Vagina (tissue), 2 donors: ENCODE measurements around the gene BRD7. TPM values are rescaled to one million over a fixed set of nuclear protein-coding genes. Genes with fewer than 3 reads are reported as not detected.

Experiments
- DNase-seq, 2 donors: peaks; one replicate each; pipeline ENCODE4 v3.0.0-alpha.2; 2017; ENCODE audit errors: extremely low spot score in 2 of 2
- H3K27ac ChIP-seq: fragments of 200-600 bp; sonication (generic); one replicate; pipeline ENCODE4 v1.5.1; 2019
- H3K27me3 ChIP-seq: fragments of 200-600 bp; sonication (generic); one replicate; pipeline ENCODE4 v1.5.1; 2019
- H3K36me3 ChIP-seq, 2 donors: fragments of 200-600 bp; sonication (generic); one replicate each; pipeline ENCODE4 v1.5.1; 2017 to 2019
- H3K4me1 ChIP-seq: fragments of 200-600 bp; sonication (generic); one replicate; pipeline ENCODE4 v1.5.1; 2019
- H3K4me3 ChIP-seq, 2 donors: fragments of 200-600 bp; sonication (generic); 1 replicate in 1 of 2; 2 replicates in 1 of 2; pipeline ENCODE4 v1.5.1; 2016 to 2019
- H3K9me3 ChIP-seq: fragments of 200-600 bp; sonication (generic); one replicate; pipeline ENCODE4 v1.5.1; 2019
- CTCF ChIP-seq, 3 experiments: fragments of 450-650 bp in 2 of 3; fragments of 200-600 bp in 1 of 3; sonication (generic) in 1 of 3; IDR thresholded peaks; one replicate each; pipeline ENCODE4 v1.5.1; 2017 to 2019; ENCODE audit warnings: antibody characterized with exemption in 3 of 3, mild to moderate bottlenecking in 2 of 3, moderate library complexity in 2 of 3
- POLR2A ChIP-seq, 2 donors: fragments of 450-650 bp; IDR thresholded peaks; one replicate each; pipeline ENCODE4 v1.6.1; 2017; ENCODE audit warnings: antibody characterized with exemption in 2 of 2, mild to moderate bottlenecking in 2 of 2, moderate library complexity in 2 of 2
- POLR2AphosphoS5 ChIP-seq, 2 donors: sonication (generic); formaldehyde crosslinking; IDR thresholded peaks; one replicate each; pipeline ENCODE4 v1.9.0; 2017; ENCODE audit warnings: antibody characterized with exemption in 2 of 2, mild to moderate bottlenecking in 2 of 2, low read depth in 1 of 2; ENCODE audit not compliant: insufficient read depth in 1 of 2
- intact Hi-C: fragments of 100-400 bp; cut with DNase I; formaldehyde crosslinking; loops from one replicate; pipeline ENCODE4 v1.15.1; 2023
- total RNA-seq: library from RNA; depleted of rRNA; stranded (reverse); fragments of >200 nt; gene quantifications from one replicate; pipeline ENCODE4 v1.2.3, GENCODE V29; 2016

Gene BRD7
- total RNA-seq, 1 donor from 2014 or later = 49.6 TPM

DNA sequence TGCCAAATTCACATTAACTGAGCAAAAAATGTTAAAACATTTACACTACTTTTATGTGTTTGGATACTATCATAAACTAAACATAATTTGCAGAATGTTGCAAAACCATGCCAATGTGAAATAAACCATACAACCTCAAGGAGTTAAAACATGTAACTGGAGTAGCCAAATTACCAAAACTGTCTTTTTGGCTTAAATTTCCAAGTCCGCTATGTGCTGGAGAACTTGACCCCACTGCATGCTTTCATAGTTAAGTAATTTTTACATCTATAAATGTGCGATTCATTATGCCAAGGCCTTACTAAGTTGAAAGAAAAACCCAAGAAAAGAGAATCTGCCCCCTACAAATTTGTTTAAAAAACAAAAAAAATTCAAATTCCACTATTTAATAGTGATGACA is 28.2 kb downstream of the BRD7 start:
- no peak overlapping the region for H3K27ac ChIP-seq
- DNase-seq = no peak
- no peaks in the 10 kb centered on the region for H3K27me3 ChIP-seq
- TF ChIP-seq POLR2AphosphoS5 (IDR thresholded peaks at IDR 0.05; ENCODE audit: insufficient read depth in 1 of 2, low read depth in 1 of 2) (no peak), CTCF (IDR thresholded peaks at IDR 0.05) (no peak), POLR2A (IDR thresholded peaks at IDR 0.05) (no peak)
- H3K9me3 ChIP-seq = no peaks in the 10 kb centered on the region
- H3K36me3 ChIP-seq = peaks cover 0 to 38% of the 10 kb centered on the region in 2 donors
- peaks cover 26% of the 10 kb centered on the region for H3K4me1 ChIP-seq
- no peak overlapping the region for H3K4me3 ChIP-seq
- intact Hi-C loops = no loop called here

GRCh38 chr16:50338371-50339231 is 30.2 kb downstream of the BRD7 start:
- Histone ChIP-seq H3K4me1 (peaks cover 26% of the 10 kb centered on the region), H3K9me3 (no peaks in the 10 kb centered on the region), H3K4me3 (no peak overlapping the region), H3K27ac (no peak overlapping the region), H3K27me3 (no peaks in the 10 kb centered on the region), H3K36me3 (peaks cover 0 to 51% of the 10 kb centered on the region in 2 donors)
- no peak for DNase-seq
- intact Hi-C loops = no loop called here
- no peak for TF ChIP-seq CTCF (IDR thresholded peaks at IDR 0.05)
- TF ChIP-seq POLR2AphosphoS5 (IDR thresholded peaks at IDR 0.05; ENCODE audit: insufficient read depth in 1 of 2, low read depth in 1 of 2) = no peak
- no peak for TF ChIP-seq POLR2A (IDR thresholded peaks at IDR 0.05)

DNA sequence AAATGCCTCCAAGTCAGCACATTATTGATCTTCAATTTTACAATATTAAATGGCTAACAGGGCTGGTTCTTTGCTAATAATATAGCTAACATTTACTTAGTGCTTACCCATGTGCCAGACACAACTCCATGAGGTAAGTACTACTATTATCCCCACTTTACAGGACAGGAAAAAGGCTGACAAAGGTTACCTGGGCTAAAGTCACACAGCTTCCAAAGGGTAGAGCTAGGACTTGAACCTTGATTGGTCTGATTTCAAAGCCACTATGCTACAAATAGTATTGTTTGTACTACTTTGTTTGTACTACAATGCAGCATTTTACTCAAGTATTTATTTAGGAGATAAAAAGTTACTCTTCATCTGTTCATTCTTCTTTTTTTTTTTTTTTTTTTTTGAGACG is 31.9 kb downstream of the BRD7 start:
- no peak for DNase-seq
- Histone ChIP-seq H3K27me3 (no peaks in the 10 kb centered on the region), H3K4me1 (peaks cover 26% of the 10 kb centered on the region), H3K36me3 (peaks cover 0 to 53% of the 10 kb centered on the region in 2 donors), H3K27ac (no peak overlapping the region), H3K4me3 (no peak overlapping the region), H3K9me3 (no peaks in the 10 kb centered on the region)
- intact Hi-C loops = no loop called here
- no peak for TF ChIP-seq CTCF (IDR thresholded peaks at IDR 0.05)
- no peak for TF ChIP-seq POLR2AphosphoS5 (IDR thresholded peaks at IDR 0.05; ENCODE audit: insufficient read depth in 1 of 2, low read depth in 1 of 2)
- TF ChIP-seq POLR2A (IDR thresholded peaks at IDR 0.05) = no peak

- Histone ChIP-seq H3K4me3 (no peak overlapping the region), H3K27me3 (no peaks in the 10 kb centered on the region), H3K27ac (no peak overlapping the region), H3K9me3 (no peaks in the 10 kb centered on the region), H3K4me1 (peaks cover 17% of the 10 kb centered on the region), H3K36me3 (peaks cover 0 to 53% of the 10 kb centered on the region in 2 donors)
- no peak for TF ChIP-seq CTCF (IDR thresholded peaks at IDR 0.05)
- no peak for DNase-seq
- intact Hi-C loops = no loop called here
Measured at GRCh38 chr16:50335196-50335958, 33.4 kb downstream of the BRD7 start.
